Measurements from ENCODE around the gene RAX.

DNA sequence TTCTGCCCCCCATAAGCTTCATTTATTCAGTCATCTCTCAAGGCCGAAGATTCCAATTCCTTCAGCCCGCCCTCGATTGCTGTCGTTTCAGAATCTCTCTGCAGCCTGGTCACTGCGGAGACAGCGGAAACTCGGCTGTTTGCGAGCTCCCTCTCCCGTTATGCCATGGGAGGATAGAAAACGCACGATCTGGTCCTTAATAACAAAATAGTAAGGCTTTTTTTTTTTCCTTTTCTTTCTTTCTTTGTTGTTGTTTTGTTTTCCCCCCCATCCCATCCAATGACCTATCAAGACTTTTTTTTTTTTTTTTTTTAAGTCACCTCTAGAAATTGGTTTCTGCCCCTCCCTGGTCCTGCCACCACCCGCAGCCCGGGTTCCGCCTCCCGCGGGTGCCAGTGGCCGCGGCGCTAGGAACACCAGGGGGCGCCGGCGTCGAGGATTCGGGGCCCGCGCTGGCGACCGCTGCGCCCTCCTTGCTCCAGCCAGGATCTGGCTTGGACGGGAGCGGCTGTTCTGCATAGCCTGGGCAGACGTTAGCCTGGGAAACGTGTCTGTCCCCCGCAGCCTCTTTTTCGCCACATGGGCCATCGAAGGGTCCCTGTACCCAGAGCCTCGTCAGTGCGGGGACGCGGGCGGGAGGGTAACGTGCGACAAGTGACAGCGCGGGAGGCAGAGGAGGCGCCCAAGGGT is 35.1 kb upstream of the RAX start:
- TF ChIP-seq POLR2A (IDR thresholded peaks at IDR 0.05) (no peak), POLR2AphosphoS5 (IDR thresholded peaks at IDR 0.05) (peak; percentile 8)
- TF ChIP-seq, protein P1, sequence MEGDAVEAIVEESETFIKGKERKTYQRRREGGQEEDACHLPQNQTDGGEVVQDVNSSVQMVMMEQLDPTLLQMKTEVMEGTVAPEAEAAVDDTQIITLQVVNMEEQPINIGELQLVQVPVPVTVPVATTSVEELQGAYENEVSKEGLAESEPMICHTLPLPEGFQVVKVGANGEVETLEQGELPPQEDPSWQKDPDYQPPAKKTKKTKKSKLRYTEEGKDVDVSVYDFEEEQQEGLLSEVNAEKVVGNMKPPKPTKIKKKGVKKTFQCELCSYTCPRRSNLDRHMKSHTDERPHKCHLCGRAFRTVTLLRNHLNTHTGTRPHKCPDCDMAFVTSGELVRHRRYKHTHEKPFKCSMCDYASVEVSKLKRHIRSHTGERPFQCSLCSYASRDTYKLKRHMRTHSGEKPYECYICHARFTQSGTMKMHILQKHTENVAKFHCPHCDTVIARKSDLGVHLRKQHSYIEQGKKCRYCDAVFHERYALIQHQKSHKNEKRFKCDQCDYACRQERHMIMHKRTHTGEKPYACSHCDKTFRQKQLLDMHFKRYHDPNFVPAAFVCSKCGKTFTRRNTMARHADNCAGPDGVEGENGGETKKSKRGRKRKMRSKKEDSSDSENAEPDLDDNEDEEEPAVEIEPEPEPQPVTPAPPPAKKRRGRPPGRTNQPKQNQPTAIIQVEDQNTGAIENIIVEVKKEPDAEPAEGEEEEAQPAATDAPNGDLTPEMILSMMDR (IDR thresholded peaks at IDR 0.05) = peak; percentile 47 to 80 (median 75)
